Measurements from ENCODE around the gene POM121C. TPM values are rescaled to one million over a fixed set of nuclear protein-coding genes. Genes with fewer than 3 reads are reported as not detected.
"Not testable (repeated sequence)": the region's sequence is repeated elsewhere in the genome, so short reads cannot be mapped to it uniquely, and the experiment has no call there.

Gene POM121C
- total RNA-seq, 6 donors from 2014 or later, result 21.7 to 102 (median 36.8) TPM

DNA sequence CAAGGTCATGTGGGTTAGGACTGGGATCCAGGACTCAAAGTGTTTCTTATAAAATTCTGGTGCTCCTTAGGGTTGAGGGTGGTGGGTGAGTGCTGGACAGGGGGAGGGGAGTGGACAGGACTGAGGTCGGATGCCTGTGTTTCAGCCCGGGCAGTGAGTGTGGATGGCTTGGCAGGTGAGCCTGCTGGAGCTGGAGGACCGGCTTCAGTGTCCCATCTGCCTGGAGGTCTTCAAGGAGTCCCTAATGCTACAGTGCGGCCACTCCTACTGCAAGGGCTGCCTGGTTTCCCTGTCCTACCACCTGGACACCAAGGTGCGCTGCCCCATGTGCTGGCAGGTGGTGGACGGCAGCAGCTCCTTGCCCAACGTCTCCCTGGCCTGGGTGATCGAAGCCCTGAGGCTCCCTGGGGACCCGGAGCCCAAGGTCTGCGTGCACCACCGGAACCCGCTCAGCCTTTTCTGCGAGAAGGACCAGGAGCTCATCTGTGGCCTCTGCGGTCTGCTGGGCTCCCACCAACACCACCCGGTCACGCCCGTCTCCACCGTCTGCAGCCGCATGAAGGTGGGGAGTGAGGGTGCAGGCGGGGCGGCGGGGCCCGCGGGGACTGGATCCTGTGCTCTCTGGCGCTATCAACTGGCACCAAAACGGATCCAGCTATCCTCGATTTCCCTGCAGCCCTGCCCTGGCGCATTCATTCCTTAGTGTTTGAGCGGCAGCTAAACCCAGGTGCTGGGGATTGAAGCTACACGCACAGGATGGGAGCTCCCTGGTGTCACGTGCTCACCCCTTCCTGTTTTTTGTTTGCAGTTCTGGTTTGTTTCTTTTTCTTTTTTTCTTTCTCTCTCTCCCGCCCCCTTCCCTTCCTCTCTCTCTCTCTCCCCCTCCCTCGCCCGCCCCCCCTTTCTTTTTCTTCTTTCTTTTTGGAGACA is 87.1 kb downstream of the POM121C start:
- peak in 1 of 2 donors; percentile 18 for DNase-seq
- not testable (repeated sequence) for H3K27me3 ChIP-seq, H3K27ac ChIP-seq, H3K4me1 ChIP-seq, H3K36me3 ChIP-seq, H3K9me3 ChIP-seq, H3K4me3 ChIP-seq
- WGBS, 2 donors, result no CpG with 5 or more reads among the region's 34 CpGs
- ATAC-seq (ENCODE audit: low FRiP score in 2 of 2), result peak in 1 of 2 donors; percentile 47

DNA sequence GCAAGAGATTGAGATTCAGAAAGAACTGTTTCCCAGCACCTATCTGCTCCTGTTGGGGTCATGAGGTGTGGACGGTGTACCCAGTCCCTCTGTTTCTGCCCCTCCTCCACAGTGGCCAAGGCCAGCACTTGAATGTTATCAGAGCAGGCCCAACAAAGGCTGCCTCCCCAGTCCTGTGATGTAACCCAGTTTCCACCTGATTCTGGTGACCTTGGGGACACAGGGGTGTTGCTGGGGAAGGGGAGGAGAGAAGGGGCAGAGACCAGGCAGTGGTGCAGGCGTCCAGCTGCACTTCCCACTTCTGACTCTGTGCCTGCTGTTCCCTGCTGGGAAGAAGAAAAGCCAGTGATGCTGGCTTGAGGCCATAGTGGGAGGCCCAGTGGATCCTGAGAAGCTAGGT is 88.2 kb downstream of the POM121C start:
- not testable (repeated sequence) for H3K27me3 ChIP-seq; H3K36me3 ChIP-seq; H3K27ac ChIP-seq; H3K4me1 ChIP-seq; H3K4me3 ChIP-seq; ATAC-seq (ENCODE audit: low FRiP score in 2 of 2); H3K9me3 ChIP-seq; DNase-seq
- no CpG with 5 or more reads among the region's 2 CpGs for WGBS, 2 donors

DNA sequence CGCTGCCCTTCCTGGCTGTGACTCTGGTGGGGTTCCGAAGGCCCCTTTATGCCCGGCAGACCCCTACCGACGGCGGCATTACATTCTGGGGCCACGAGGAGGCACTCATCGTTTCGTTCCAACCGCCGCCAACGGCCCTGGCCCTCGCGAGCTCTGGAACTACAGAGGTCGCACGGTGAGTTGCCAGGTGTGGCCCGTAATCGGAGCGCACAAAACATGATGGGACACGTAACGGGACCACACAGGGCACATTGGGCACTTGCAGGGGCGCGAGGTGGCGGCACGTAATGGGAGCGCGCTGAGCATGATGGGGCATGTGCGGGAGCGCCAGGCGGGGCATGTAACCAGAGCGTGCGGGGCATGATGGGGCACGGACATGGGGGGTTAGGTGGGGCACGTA is 90.8 kb downstream of the POM121C start, which contains the start of gene TRIM73:
TSS of gene TRIM73 (plus strand) at position 301 of the 400 bp plus-strand sequence. CDS start 3,305 bp downstream, outside the sequence.
- H3K4me1 ChIP-seq, H3K36me3 ChIP-seq, H3K27ac ChIP-seq, H3K4me3 ChIP-seq, H3K9me3 ChIP-seq, H3K27me3 ChIP-seq: not testable (repeated sequence)
- ATAC-seq (ENCODE audit: low FRiP score in 2 of 2) (peak in 1 of 2 donors; percentile 9), DNase-seq (peak in 1 of 2 donors; percentile 16)
- no CpG with 5 or more reads among the region's 34 CpGs for WGBS, 2 donors

DNA sequence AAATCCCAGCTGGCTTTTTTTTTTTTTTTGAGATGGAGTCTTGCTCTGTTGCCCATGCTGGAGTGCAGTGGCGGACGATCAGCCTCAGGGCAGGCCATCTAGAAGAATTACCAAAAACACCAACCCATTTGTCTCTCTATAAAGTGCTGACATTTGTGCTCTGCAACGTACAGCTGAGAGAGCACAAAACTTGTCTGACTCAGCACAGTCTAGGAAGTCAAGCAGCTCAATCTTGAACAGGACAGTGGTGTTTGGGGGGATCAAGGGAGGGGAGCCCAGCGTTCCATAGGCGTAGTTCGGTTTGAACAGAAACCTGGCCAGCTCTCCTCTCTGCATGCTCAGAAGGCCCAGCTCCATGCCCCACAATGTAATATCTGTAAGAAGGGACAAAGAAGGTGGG is 92.9 kb downstream of the POM121C start:
- no CpG with 5 or more reads among the region's 6 CpGs for WGBS, 2 donors
- ATAC-seq (ENCODE audit: low FRiP score in 2 of 2), result peak in 1 of 2 donors; percentile 17

DNA sequence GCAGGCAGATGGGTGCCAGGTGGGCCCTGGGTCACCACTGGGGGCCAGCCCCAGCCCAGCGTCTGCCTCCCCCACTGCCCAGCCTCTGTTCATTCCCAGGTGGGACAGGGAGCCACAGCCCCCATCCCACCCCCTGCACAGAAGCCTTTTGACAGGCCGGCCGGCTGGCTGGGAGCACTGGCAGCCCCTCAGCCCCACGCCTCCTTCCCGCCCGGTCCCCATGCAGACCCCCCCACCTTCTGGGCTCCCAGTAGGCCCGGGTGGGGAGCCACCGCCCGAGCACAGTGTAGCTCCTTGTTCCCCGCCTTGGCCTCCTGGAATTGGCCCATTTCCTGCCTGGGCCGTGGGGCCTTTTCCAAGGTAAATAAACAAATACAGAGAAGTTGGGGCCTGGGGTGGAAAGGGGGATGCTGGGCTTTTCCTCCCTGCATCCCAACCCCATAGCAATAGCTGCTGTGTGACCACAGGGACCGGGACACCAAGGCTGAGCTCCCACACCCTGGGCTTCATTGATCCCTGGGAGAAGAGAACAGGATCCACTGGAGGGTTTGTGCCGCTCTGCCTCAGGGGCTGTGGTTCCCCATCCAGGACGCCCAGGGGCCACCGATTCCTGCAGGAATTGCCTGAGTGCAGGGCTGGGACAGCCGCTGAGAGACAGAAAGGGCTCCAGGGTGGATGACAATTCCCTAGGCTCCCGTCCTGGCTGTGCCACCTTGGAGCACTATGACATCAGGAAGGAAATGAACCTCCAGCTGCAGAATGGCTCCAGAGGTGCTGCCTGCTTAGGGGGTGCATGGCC is 111.4 kb downstream of the POM121C start:
- not testable (repeated sequence) for H3K4me1 ChIP-seq, H3K36me3 ChIP-seq, H3K27ac ChIP-seq, H3K27me3 ChIP-seq, DNase-seq, H3K4me3 ChIP-seq, H3K9me3 ChIP-seq
- peak; percentile 17 to 83 for ATAC-seq (ENCODE audit: low FRiP score in 2 of 2)
- no CpG with 5 or more reads among the region's 17 CpGs for WGBS, 2 donors

More for the DNA sequence above, 92.9 kb downstream of the POM121C start:
- H3K9me3 ChIP-seq, H3K27ac ChIP-seq, DNase-seq, H3K27me3 ChIP-seq, H3K4me3 ChIP-seq, H3K36me3 ChIP-seq, H3K4me1 ChIP-seq: not testable (repeated sequence)

DNA sequence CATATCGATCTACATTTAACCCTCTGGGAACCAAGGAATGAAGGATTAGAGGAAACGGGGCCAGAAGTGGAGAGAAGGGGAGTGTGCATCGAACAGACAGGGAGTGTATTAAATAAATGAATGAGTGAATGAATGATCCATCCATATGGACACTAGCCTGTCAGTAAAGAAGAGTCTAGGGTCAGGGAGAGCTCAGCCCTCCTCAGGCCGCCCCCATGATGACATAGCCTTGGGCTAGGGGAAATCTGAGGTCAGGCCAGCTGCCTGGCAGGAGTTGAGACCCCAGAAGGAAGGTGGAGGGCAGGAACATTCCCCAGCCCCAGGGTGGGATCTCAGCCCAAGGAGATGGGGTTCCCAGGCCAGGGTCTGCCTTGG is 112.0 kb downstream of the POM121C start:
- ATAC-seq (ENCODE audit: low FRiP score in 2 of 2), result peak in 1 of 2 donors; percentile 15
- H3K9me3 ChIP-seq, H3K4me1 ChIP-seq, DNase-seq, H3K36me3 ChIP-seq, H3K27ac ChIP-seq, H3K27me3 ChIP-seq, H3K4me3 ChIP-seq: not testable (repeated sequence)
- no CpG with 5 or more reads among the region's 4 CpGs for WGBS, 2 donors

DNA sequence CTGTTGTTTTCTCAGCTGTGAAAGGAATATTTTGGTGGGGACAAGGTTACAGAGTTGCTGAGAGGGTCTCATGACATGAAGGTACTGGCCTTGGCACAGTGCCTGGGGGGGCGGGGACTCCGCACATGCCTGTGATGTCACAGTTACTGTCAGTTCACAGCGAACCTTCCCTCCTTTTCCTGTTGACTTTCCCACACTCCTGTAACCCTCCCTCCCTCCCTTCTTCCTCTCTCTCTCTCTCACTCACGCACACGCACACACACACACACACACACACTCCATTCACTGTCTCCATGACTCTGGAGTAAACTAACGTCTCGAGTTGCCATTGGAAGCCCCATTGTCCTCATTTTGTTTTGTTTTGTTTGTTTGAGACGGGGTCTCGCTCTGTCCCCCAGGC is 118.8 kb downstream of the POM121C start:
- peak in 1 of 2 donors; percentile 19 for ATAC-seq (ENCODE audit: low FRiP score in 2 of 2)
- H3K27ac ChIP-seq, DNase-seq, H3K36me3 ChIP-seq, H3K4me1 ChIP-seq, H3K4me3 ChIP-seq, H3K27me3 ChIP-seq, H3K9me3 ChIP-seq: not testable (repeated sequence)
- WGBS, 2 donors, result no CpG with 5 or more reads among the region's 9 CpGs

Small RNA genes within 50 kb of the gene (small RNA-seq; reads per million reads assigned to genes)
- gene AC211429.1, result 0 reads per million in 4 donors
- 0 reads per million in 4 donors for gene RF00019

Other genes with a start within 250 kb of the POM121C start
- 10 to 100 TPM in 1 of 6 donors, 1 to 10 TPM in 5; 1.4 to 10.5 (median 3.3) TPM for gene TRIM73, start 90.7 kb downstream of the POM121C start, total RNA-seq
- not detected for gene SPDYE5, start 6.0 kb upstream of the POM121C start, total RNA-seq

Data from upper lobe of left lung (tissue), 6 donors.